ENCODE results near the gene TENM3.

The TENM3 gene

GRCh38 chr4:182704948-182705347 is 461.7 kb downstream of the TENM3 start:
- no peak for DNase-seq

GRCh38 chr4:182705389-182705788 is 462.2 kb downstream of the TENM3 start:
- no peak for DNase-seq

GRCh38 chr4:182711211-182711610 is 468.0 kb downstream of the TENM3 start:
- no peak for DNase-seq

GRCh38 chr4:182715548-182715947 is 472.3 kb downstream of the TENM3 start:
- no peak for DNase-seq

- no peak for DNase-seq
These were observed 473.0 kb downstream of the TENM3 start for GRCh38 chr4:182716192-182716591.

GRCh38 chr4:182717788-182718583 is 474.8 kb downstream of the TENM3 start:
- DNase-seq = no peak

GRCh38 chr4:182724414-182724813 is 481.2 kb downstream of the TENM3 start:
- DNase-seq = no peak

- DNase-seq = no peak
These were observed 486.3 kb downstream of the TENM3 start for GRCh38 chr4:182729516-182729915.

- DNase-seq = no peak
These were observed 487.6 kb downstream of the TENM3 start for GRCh38 chr4:182730791-182731190.

- DNase-seq = no peak
These were observed 493.0 kb downstream of the TENM3 start for GRCh38 chr4:182736207-182736606.

- no peak for DNase-seq
These were observed 495.3 kb downstream of the TENM3 start for GRCh38 chr4:182738283-182739047.

GRCh38 chr4:182740256-182740655 is 497.1 kb downstream of the TENM3 start:
- no peak for DNase-seq

GRCh38 chr4:182741054-182741453 is 497.9 kb downstream of the TENM3 start:
- DNase-seq = no peak

- DNase-seq = no peak
These were observed 498.7 kb downstream of the TENM3 start for GRCh38 chr4:182741914-182742313.

GRCh38 chr4:182743815-182744214 is 500.6 kb downstream of the TENM3 start:
- no peak for DNase-seq

- peak; percentile 89 for DNase-seq
These were observed 502.0 kb downstream of the TENM3 start for GRCh38 chr4:182745237-182745636.

- no peak for DNase-seq
These were observed 503.7 kb downstream of the TENM3 start for GRCh38 chr4:182746876-182747275.

GRCh38 chr4:182748283-182748682 is 505.1 kb downstream of the TENM3 start:
- DNase-seq = no peak

GRCh38 chr4:182748949-182749348 is 505.7 kb downstream of the TENM3 start:
- DNase-seq = no peak

- no peak for DNase-seq
These were observed 506.5 kb downstream of the TENM3 start for GRCh38 chr4:182749667-182750167.

- no peak for DNase-seq
These were observed 509.1 kb downstream of the TENM3 start for GRCh38 chr4:182752158-182752910.

- DNase-seq = no peak
These were observed 511.7 kb downstream of the TENM3 start for GRCh38 chr4:182754895-182755294.

GRCh38 chr4:182756161-182756690 is 513.0 kb downstream of the TENM3 start:
- DNase-seq = no peak
